Epithelial cell of esophagus (primary cell): ENCODE results near the gene SNRNP25.
"Not testable (repeated sequence)": the region's sequence is repeated elsewhere in the genome, so short reads cannot be mapped to it uniquely, and the experiment has no call there.

ENCODE experiments used
- DNase-seq: peaks from one replicate; pipeline ENCODE4 v3.0.0; 2010; ENCODE audit warnings: low read depth
- H3K4me3 ChIP-seq: 2 replicates; pipeline ENCODE4 v1.5.1; 2011; ENCODE audit warnings: mild to moderate bottlenecking, low read length, control low read depth
- CTCF ChIP-seq: IDR thresholded peaks from 2 replicates; pipeline ENCODE4 v1.5.1; 2011; ENCODE audit warnings: low read depth, mild to moderate bottlenecking, low read length, control low read depth, inconsistent platforms; ENCODE audit not compliant: insufficient read depth; ENCODE audit errors: missing control alignments

Gene SNRNP25

GRCh38 chr16:33877-34647 lies 19.6 kb upstream of the SNRNP25 start:
- H3K4me3 ChIP-seq: no peak overlapping the region
- no peak for DNase-seq
- no peak for TF ChIP-seq CTCF

- H3K4me3 ChIP-seq: no peak overlapping the region
- no peak for TF ChIP-seq CTCF
- DNase-seq: no peak
These were observed 19.0 kb upstream of the SNRNP25 start for GRCh38 chr16:34648-34987.

GRCh38 chr16:35011-35677 lies 18.5 kb upstream of the SNRNP25 start:
- no peak overlapping the region for H3K4me3 ChIP-seq
- DNase-seq: peak; percentile 22
- TF ChIP-seq CTCF: no peak

GRCh38 chr16:35678-36305 lies 17.8 kb upstream of the SNRNP25 start:
- no peak for DNase-seq
- H3K4me3 ChIP-seq: no peak overlapping the region
- TF ChIP-seq CTCF: no peak

DNA sequence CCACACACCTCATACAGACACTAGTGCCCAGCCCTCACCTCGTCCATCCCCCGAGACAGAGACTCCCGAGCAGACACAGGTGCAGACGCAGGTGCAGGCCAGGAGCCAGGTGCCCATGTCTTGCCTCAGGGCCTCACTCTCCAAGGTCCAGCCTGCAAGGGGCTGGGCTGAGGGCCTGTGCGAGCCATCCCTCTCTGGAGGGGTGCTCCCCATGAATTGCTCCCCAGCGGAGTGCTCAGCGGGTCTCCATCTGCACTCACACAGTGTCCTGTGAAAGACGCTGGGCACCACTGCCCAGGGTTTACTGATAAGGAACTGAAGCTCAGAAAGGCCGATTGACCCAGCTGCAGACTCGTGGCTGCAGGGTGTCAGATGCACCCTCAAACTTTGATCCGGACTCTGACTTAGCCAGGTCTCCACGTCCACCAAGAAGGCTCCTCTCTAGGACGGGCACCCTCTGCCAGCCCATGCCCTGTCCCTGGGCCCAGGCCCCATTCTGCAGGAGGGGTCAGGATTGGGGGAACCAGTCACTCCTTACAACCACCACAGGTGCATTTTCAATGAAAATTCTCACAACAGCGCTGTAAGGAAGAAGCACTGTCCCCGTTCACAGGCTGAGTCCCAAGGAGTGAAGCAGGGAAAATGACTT lies 17.2 kb upstream of the SNRNP25 start:
- H3K4me3 ChIP-seq: no peak overlapping the region
- DNase-seq: no peak
- no peak for TF ChIP-seq CTCF

- no peak overlapping the region for H3K4me3 ChIP-seq
- DNase-seq: peak; percentile 37
- no peak for TF ChIP-seq CTCF
These were observed 16.1 kb upstream of the SNRNP25 start for GRCh38 chr16:37511-37910.

DNA sequence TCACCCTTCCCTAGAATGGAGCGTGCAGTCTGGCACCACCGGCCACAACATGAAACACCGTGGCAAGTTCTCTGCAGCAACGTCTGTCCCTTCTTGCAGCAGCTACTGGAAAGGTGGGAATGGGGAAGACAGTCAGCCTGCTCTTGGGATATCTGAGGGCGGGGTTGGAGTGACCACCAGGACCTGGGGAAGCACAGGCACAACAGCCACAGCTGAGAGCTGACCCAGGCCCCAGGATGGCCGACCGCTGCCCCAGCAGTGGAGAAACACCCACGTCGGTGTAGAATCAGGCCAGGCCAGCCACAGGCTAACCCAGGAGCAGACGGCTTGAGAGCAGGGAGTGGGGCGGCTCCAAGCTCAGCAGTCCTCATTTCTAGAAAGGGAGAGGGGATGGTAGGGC lies 15.4 kb upstream of the SNRNP25 start:
- not testable (repeated sequence) for DNase-seq, H3K4me3 ChIP-seq
